Neuron (in vitro differentiated cells): ENCODE data around the gene WSCD1.

Experiments
- H2AFZ ChIP-seq: one replicate; pipeline ENCODE4 v1.6.1; 2013; ENCODE audit warnings: low read depth, mild to moderate bottlenecking, inconsistent platforms, low read length, moderate library complexity
- H3K27me3 ChIP-seq: one replicate; pipeline ENCODE4 v1.6.1; 2013; ENCODE audit warnings: low read length; ENCODE audit not compliant: insufficient read depth
- H3K36me3 ChIP-seq: one replicate; pipeline ENCODE4 v1.6.1; 2013; ENCODE audit warnings: low read length; ENCODE audit not compliant: insufficient read depth
- H3K4me1 ChIP-seq: one replicate; pipeline ENCODE4 v1.6.1; 2013; ENCODE audit warnings: low read length; ENCODE audit not compliant: insufficient read depth
- H3K4me3 ChIP-seq: 2 replicates; pipeline ENCODE4 v1.5.1; 2013; ENCODE audit warnings: mild to moderate bottlenecking, low read length, moderate library complexity
- H3K9me3 ChIP-seq: one replicate; pipeline ENCODE4 v1.6.1; 2013; ENCODE audit warnings: low read length

Gene WSCD1

DNA sequence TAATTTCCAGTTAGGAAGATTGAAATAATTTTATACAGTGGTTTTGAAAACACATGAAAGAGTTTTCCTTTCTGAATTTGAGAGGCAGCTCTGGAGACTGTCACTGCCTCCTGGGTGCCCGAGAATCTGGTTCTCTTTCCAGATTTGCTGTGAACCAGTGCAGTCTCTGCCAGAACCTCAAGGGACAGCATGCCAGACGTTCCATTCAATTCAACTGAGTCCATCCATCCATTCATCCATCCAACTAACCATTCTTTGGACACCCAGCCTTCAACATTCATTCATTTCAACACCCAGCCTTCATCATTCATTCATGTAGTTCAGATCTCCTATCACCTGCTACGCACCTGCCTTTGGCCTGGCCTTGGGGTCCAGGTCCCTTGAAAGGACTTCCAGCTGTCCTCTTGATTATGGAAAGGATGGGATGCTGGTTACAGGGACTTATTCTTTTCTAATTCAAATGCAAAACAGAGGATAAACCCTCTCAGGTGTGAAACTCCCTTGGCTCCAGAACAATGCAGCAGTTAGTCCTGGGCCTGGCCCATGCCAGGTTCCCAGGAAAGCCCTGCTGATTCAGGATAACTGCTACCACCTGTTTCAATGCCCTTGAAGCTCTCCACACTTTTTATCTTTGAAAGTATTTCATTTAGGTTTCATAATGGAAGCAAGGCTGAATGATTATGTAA, 68.7 kb downstream of the WSCD1 start:
- H3K4me3 ChIP-seq = no peak overlapping the region
- H3K27me3 ChIP-seq = no peaks in the 10 kb centered on the region
- H3K36me3 ChIP-seq = no peaks in the 10 kb centered on the region
- no peak overlapping the region for H2AFZ ChIP-seq
- no peaks in the 10 kb centered on the region for H3K9me3 ChIP-seq
- H3K4me1 ChIP-seq = peaks cover 7% of the 10 kb centered on the region

DNA sequence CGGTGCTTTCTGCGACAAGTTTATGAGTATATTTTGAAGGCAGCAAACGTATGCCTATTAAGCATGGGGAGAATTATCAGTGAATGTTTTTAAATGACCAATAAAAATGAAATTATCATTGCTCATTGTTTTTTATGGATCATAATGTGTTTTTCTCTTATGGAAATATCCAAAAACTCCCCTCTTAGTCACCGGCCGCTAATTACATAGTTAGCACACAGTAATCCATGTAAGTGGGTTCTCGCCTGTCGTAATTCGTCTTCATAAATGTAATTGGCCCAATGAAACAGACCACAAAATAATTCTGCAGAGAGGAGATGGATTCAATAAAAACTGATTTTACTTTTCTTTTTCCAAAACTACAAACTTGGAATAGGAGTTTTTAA, 69.3 kb downstream of the WSCD1 start:
- Histone ChIP-seq H3K27me3 (no peaks in the 10 kb centered on the region), H3K9me3 (no peaks in the 10 kb centered on the region), H3K36me3 (no peaks in the 10 kb centered on the region), H3K4me1 (peaks cover 7% of the 10 kb centered on the region), H3K4me3 (no peak overlapping the region), H2AFZ (no peak overlapping the region)

DNA sequence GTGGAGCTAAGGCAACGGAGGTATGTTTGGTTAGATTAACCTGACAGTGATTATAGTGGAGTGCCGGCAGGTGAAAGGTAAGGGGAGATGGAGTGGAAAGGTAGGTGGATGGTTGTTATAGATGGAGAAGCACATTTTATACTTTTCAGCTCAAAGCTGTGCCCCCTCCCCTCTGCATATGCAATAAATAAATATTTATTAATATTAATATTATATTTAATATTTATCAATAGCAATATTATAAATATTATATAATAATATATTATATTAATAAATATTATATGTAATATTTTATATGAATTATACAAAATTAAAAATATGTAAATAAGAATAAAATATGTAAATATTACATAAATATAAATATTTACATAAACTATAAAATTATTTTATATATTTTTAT, 70.0 kb downstream of the WSCD1 start:
- no peak overlapping the region for H2AFZ ChIP-seq
- H3K4me3 ChIP-seq = no peak overlapping the region
- no peaks in the 10 kb centered on the region for H3K27me3 ChIP-seq
- peaks cover 7% of the 10 kb centered on the region for H3K4me1 ChIP-seq
- peaks cover under 1% of the 10 kb centered on the region for H3K9me3 ChIP-seq
- no peaks in the 10 kb centered on the region for H3K36me3 ChIP-seq

DNA sequence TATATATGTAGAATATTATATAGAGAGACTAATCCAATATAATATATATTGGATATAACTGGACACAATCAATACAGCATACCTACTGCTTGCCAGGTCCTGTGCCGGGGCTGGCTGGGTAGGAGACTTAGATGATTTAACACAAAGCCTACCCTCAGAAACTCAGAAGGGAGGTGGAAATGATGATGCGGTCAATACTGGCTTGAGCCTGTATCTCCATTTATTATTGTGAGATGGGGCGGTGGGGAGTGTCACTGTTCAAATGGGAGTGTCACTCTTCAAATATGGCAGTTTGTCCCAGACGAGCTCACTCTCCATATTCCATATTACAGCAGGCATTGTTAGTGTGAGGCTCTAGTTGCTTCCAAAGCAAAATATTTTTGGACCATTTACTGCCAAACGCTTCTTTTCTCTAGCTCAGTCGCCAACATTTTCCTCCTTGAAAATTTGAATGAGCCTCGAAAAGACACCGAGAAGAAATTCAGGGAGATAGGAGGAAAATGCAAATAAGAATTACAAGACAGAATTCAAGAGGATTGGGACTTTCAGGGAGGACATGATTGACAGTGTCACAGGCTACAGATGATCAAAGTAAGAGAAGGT, 70.7 kb downstream of the WSCD1 start:
- Histone ChIP-seq H3K4me3 (no peak overlapping the region), H3K9me3 (peaks cover 2% of the 10 kb centered on the region), H3K4me1 (peaks cover 7% of the 10 kb centered on the region), H3K27me3 (no peaks in the 10 kb centered on the region), H2AFZ (no peak overlapping the region), H3K36me3 (no peaks in the 10 kb centered on the region)

DNA sequence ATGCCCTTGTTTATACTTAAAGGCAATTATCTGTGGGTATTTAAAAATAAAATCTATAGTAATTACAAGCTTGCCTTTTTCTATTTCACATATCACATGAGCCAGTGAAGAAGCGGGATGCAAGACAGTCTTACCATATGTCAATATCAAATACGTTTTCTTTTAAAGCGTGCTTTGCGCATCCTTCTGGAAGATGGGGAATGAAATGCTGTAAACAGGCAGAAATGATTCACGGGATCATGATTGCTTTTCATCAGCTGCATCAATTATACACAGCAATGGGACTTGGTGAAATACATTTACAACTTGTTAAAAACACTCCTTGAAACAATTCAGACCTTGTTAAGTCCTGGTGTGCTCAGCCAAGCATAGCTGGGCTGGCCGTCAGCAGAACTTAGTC, 72.5 kb downstream of the WSCD1 start:
- Histone ChIP-seq H3K36me3 (no peaks in the 10 kb centered on the region), H3K4me1 (peaks cover 7% of the 10 kb centered on the region), H3K4me3 (no peak overlapping the region), H3K27me3 (no peaks in the 10 kb centered on the region), H2AFZ (no peak overlapping the region), H3K9me3 (peaks cover 2% of the 10 kb centered on the region)

DNA sequence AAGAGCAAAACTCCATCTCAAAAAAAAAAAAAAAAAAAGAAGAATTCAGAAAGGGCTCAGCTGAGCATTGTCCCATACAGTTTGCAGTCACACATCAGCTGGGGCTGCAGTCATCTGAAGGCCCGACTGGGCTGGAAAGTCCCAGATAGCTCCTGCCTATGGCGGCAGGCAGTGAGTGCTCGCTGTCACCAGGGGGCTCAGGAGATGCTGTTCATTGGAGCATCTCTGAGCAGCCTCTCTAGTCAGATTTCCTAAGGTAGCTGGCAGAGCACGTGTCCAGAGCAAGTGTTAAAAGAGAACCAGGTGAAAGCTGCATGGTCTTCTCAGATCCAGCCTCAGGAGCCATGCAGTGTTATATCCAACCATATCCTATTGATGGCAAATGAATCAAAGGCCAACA, 75.8 kb downstream of the WSCD1 start:
- no peak overlapping the region for H2AFZ ChIP-seq
- no peaks in the 10 kb centered on the region for H3K4me1 ChIP-seq
- H3K27me3 ChIP-seq = no peaks in the 10 kb centered on the region
- H3K4me3 ChIP-seq = no peak overlapping the region
- peaks cover 2% of the 10 kb centered on the region for H3K9me3 ChIP-seq
- H3K36me3 ChIP-seq = no peaks in the 10 kb centered on the region

DNA sequence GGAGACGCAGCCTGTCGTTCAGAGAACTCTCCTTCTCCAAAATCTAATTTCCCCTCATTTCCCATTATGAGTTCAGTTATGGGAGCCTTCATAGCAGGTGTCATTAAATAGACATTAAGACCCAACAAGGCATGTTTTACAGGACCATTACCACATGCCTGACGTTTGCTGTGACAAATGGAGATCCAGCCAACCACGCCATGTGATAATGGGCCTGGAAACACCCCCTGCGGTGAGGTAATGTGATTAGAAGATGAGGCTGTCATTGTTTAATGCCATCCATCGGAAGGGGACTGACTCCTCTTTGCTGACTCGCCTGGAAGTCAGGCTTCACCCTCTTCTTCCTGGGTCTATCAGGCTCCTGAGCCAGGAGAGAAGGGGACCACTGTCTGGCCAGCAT, 76.9 kb downstream of the WSCD1 start:
- peaks cover 2% of the 10 kb centered on the region for H3K9me3 ChIP-seq
- H3K36me3 ChIP-seq = no peaks in the 10 kb centered on the region
- H3K4me3 ChIP-seq = no peak overlapping the region
- H2AFZ ChIP-seq = no peak overlapping the region
- H3K4me1 ChIP-seq = no peaks in the 10 kb centered on the region
- H3K27me3 ChIP-seq = no peaks in the 10 kb centered on the region

DNA sequence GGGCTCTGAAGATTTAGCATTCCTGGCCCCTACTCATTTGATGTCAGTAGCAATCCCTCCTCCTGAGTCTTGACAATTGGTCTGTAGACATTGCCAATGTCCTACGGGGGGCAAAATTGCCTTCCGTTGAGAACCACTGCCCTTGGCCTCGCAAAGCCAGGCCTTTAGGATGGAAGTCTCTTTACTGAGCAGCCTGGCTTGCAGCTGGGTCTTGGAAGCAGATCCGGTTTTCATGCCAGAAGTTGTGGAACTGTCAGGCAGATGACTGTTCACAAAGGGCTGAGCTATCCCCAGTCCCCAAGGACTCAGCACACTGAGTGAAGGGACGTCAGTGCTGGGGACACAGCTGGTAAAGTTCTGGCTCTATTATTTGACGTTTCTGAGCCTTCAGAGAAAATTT, 83.2 kb downstream of the WSCD1 start:
- Histone ChIP-seq H2AFZ (no peak overlapping the region), H3K4me3 (no peak overlapping the region), H3K36me3 (no peaks in the 10 kb centered on the region), H3K9me3 (no peaks in the 10 kb centered on the region), H3K4me1 (no peaks in the 10 kb centered on the region), H3K27me3 (peaks cover 9% of the 10 kb centered on the region)

DNA sequence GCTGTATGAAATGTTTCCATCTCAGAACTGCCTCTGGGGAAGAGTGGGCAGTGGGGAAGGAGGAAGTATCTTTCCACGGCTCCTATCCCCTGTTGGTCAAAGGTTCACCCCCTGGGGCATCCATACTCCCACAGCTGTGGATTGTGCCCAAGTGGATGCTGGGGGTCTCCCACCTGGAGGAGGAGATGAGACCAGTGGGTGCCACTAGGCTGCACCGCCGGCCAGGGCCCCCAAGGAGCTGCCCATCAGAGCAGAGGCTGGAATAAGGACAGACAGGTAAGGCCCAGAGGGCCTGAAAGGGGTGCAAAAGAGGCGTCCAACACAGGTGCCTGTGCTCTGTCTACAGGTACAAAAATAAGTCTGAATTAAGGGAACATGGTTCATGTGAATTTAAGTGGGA, 87.5 kb downstream of the WSCD1 start:
- H3K9me3 ChIP-seq = no peaks in the 10 kb centered on the region
- no peaks in the 10 kb centered on the region for H3K36me3 ChIP-seq
- peaks cover 36% of the 10 kb centered on the region for H3K4me1 ChIP-seq
- peaks cover 9% of the 10 kb centered on the region for H3K27me3 ChIP-seq
- H3K4me3 ChIP-seq = no peak overlapping the region
- H2AFZ ChIP-seq = no peak overlapping the region

DNA sequence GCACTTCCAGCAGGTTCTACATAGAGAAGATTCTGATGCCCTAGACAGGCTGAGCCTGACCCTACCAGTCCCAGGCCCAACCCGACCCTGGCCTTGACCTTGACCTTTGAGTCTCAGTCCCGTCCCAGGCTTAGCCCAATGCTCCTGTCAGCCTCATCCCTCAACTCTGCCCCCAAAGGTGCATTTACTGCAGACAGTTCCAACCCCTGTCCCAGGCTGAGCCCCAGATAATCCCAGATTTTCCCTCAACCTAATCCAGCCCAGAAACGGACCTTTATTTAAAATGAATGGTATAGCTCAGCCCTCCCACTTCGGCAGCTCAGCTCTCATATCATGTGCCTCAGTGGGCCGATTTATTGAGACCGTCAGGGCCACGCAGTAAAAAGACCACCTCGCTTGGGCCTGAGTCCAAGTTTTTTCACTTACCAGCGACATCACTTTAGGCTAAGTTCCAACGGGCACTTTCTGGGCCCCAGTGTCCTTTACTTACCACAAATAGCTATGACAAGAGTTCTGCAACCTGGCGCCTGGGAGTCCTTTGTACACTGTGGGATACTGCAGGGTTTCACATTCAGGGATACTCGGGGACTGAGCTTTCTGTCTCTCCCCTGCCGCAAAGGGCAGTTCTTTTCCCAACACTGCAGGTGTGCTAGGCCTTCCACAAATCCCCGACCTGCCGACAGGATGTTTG, 89.5 kb downstream of the WSCD1 start:
- H3K4me1 ChIP-seq = peaks cover 43% of the 10 kb centered on the region
- H2AFZ ChIP-seq = peak overlapping the region; percentile 38
- H3K9me3 ChIP-seq = no peaks in the 10 kb centered on the region
- H3K4me3 ChIP-seq = peak overlapping the region; percentile 38
- peaks cover 9% of the 10 kb centered on the region for H3K27me3 ChIP-seq
- H3K36me3 ChIP-seq = no peaks in the 10 kb centered on the region

DNA sequence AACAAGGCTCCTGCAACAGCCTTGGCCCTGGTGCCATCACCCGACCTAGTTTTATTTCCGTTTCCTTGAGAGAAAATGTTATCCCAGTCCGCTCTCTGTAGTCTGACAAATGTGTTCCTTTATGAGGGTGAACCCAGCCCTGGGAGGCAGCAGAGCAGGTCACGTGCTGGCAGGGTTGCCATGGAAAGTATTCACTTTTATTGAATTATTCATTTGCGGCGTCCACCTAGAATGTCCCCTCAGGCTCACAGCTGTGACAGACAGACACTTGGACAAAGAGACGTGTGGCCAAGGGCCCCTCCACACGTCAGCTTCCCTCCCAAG, 90.0 kb downstream of the WSCD1 start:
- H3K36me3 ChIP-seq = no peaks in the 10 kb centered on the region
- H3K4me3 ChIP-seq = peak overlapping the region; percentile 38
- no peaks in the 10 kb centered on the region for H3K9me3 ChIP-seq
- H3K4me1 ChIP-seq = peaks cover 43% of the 10 kb centered on the region
- H2AFZ ChIP-seq = peak overlapping the region; percentile 38
- peaks cover 9% of the 10 kb centered on the region for H3K27me3 ChIP-seq

DNA sequence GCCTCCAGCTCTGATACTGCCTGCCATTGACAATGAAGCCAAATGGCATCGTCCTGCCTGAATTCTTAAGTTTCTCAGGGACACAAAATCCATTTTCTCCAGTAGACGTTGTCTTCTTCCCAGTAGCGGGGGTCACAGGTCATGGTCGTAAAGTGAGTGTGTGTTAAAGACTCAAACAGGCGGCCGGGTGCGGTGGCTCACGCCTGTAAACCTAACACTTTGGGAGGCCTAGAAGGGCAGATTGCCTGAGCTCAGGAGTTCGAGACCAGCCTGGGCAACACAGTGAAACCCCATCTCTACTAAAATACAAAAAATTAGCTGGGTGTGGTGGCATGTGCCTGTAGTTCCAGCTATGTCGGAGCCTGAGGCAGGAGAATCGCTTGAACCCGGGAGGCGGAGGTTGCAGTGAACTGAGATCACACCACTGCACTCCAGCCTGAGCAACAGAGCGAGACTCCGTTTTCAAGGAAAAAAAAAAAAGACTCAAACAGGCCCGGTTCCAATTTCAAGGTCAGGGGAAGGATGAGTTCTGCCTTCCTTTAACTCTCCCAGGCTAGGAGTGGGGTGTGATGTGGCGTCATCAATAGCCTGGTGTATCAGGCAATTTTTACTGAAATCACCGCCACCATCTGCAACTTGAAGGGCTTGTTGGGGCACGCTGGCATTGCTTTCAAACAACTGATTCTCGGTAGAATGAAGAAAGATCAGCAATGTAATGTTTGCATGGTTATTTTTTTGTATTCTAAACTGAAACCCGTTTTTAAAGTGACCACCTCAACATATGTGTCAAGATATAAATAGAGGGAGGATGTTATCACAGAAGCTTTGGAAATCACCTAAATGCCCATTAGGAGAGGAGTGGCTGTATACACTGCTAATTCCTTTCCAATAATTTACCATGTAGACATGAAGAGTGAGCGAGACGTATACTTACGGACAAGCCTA, 91.0 kb downstream of the WSCD1 start:
- H3K4me1 ChIP-seq = peaks cover 43% of the 10 kb centered on the region
- no peaks in the 10 kb centered on the region for H3K36me3 ChIP-seq
- peaks cover 9% of the 10 kb centered on the region for H3K27me3 ChIP-seq
- no peak overlapping the region for H2AFZ ChIP-seq
- no peak overlapping the region for H3K4me3 ChIP-seq
- no peaks in the 10 kb centered on the region for H3K9me3 ChIP-seq

DNA sequence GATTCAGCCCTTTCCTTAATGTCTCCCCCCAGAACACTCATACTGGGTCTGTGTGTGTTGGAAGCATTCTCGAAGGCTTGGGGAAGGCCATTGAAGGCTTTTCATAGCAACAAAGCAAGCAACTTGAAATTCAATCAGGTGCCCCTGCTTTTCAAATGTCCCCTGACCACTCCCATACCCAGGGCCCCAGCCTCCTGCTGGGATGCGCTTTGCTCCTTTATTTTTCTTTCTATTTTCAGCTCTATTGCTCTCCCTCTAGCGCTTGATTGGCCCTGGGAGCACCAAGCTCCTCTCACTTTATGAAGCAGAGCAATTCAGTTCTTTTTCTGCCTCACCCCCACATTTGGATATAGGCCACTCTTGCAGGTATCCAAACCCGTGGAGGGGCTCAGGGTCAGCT, 92.0 kb downstream of the WSCD1 start:
- H3K9me3 ChIP-seq = no peaks in the 10 kb centered on the region
- peaks cover 1% of the 10 kb centered on the region for H3K27me3 ChIP-seq
- peaks cover 43% of the 10 kb centered on the region for H3K4me1 ChIP-seq
- H2AFZ ChIP-seq = no peak overlapping the region
- no peaks in the 10 kb centered on the region for H3K36me3 ChIP-seq
- H3K4me3 ChIP-seq = no peak overlapping the region
